NOMO-1 (cell line): ENCODE measurements around the gene ARHGAP23.
A peak's percentile ranks its signal among the peaks of the same experiment; 100 is the strongest.
"Not testable (repeated sequence)": the region's sequence is repeated elsewhere in the genome, so short reads cannot be mapped to it uniquely, and the experiment has no call there.

ENCODE experiments used
- DNase-seq, 2 experiments: peaks; one replicate each; lab custom pipeline; 2025; ENCODE audit not compliant: unreplicated experiment in 2 of 2; lab: John Stamatoyannopoulos, UW

ARHGAP23 gene

GRCh38 chr17:38509772-38510420 is 81.6 kb downstream of the ARHGAP23 start:
- no peak for DNase-seq

GRCh38 chr17:38510421-38511149 is 82.3 kb downstream of the ARHGAP23 start:
- DNase-seq = peak in 1 of 2 experiments; percentile 17

GRCh38 chr17:38511150-38512108 is 83.2 kb downstream of the ARHGAP23 start:
- DNase-seq = no peak

- DNase-seq = no peak
These were observed 84.3 kb downstream of the ARHGAP23 start for GRCh38 chr17:38512473-38513058.

GRCh38 chr17:38526526-38526925 is 98.3 kb downstream of the ARHGAP23 start:
- not testable (repeated sequence) for DNase-seq

DNA sequence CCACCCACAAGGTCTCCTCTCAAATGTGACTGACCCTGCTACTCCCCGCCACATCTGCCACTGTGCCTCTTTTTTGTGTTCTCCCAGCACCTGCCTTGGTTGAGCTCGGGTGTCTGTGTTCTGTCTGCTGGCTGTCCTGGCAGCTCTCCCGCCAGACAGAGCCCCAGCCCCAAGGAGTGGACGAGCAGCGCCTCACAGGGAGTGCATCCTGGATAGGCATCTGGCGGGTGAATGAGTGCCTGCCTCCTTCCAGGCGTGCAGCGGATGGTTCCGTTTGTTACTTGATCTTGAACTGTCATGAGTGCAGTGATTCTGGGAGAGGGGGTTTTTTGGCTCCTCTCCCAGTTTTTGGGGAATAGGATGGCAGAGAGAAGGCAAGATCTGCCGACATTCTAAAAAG is 99.9 kb downstream of the ARHGAP23 start:
- DNase-seq = not testable (repeated sequence)

DNA sequence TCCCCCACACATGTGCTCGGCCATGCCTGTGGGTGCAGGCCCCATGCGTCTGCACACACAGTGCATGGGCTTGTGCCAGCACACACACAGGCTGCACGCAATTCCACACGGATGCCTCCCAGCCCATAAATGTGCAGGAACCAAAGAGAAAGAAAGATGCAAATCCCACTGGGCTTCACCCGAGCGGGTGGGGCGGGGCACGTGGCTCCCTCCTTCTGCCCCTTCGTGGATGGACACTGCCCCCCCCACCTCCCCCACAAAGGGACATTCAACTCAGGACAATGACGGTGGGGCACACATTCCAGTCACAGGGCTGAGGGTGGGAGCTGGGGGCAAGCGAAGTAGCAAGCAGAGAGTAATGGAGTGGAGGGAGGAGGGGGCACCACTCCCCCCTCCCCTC is 102.6 kb downstream of the ARHGAP23 start:
- not testable (repeated sequence) for DNase-seq

- not testable (repeated sequence) for DNase-seq
These were observed 103.5 kb downstream of the ARHGAP23 start for GRCh38 chr17:38531761-38532160.

DNA sequence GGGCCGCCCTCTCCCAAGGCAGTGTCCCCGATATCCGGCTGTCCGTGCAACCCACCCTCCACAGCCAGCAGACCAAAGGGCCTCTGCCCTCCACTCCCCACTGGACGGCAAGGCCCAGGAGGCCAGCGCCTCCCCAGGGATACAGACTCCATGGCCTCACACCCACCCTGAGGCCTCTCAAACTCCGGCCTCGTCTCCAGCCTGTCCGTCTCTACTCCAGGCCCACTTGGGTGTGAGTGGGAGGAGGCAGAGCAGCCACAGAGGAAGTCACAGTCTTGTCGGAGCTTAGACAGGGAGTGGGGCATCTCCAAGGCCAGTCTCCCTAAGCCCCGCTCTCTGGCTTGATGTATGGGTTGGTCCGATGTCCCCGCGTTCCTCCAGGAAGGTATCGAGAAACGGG is 104.2 kb downstream of the ARHGAP23 start:
- no peak for DNase-seq

- no peak for DNase-seq
These were observed 105.0 kb downstream of the ARHGAP23 start for GRCh38 chr17:38533241-38533640.

GRCh38 chr17:38533866-38534497 is 105.7 kb downstream of the ARHGAP23 start:
- DNase-seq = no peak

DNA sequence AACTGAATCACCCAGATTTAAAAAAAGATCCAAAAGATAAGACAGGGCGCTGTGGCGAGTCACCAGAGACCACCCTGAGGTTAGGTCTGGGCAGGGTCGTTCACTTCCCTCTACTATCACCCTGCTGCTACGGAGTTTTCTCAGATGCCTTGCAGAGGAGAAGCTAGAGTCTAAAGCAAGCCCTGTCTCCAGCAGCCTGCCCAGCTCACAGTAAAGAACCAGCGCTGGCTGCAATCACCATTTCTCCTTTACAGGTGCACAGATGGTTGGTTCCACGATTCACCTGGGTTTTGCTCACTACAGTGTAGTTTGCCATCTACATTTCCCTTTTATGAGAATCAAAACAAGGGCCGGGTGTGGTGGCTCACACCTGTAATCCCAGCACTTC is 106.2 kb downstream of the ARHGAP23 start:
- DNase-seq = no peak

DNA sequence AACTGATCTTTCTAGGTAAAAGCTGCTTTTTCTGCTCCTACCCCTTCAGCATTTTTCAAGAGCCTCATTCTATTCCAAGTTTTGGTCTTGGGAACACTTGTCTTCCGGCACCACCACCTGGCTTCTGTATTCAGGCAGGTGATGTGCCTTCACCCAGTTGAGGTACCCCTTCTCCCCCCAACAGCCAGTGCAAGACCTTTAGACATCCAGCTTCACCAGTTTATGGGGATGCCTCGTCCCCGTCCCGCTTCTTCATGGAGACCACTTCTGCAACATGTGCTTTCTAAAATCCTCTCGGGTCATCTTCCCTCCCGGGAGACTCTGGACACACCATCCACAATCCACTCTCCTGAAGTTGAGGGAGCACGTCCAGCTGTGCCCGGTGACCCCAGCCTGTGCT is 107.6 kb downstream of the ARHGAP23 start:
- no peak for DNase-seq

- DNase-seq = no peak
These were observed 108.4 kb downstream of the ARHGAP23 start for GRCh38 chr17:38536661-38537060.

- no peak for DNase-seq
These were observed 110.6 kb downstream of the ARHGAP23 start for GRCh38 chr17:38538906-38539305.

DNA sequence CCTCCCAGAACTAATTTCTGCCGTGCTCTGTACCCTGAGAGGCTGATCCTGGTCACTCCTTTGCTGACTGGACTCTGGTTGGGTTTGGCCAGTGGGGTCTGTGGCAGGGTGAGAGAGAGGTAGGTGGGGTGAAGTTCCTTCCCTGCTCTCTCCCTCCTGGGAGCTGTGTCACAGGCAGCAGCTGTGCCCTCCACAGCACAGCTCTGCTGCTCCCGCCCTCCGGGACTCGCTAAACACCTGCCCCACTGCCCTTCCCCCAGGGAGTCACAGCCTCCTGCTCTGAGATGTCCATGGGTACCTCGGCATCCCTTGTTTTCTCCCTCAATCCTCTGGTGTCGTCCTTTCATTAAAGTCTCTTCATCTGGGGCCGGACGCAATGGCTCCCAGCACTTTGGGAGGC is 111.1 kb downstream of the ARHGAP23 start:
- DNase-seq = no peak

DNA sequence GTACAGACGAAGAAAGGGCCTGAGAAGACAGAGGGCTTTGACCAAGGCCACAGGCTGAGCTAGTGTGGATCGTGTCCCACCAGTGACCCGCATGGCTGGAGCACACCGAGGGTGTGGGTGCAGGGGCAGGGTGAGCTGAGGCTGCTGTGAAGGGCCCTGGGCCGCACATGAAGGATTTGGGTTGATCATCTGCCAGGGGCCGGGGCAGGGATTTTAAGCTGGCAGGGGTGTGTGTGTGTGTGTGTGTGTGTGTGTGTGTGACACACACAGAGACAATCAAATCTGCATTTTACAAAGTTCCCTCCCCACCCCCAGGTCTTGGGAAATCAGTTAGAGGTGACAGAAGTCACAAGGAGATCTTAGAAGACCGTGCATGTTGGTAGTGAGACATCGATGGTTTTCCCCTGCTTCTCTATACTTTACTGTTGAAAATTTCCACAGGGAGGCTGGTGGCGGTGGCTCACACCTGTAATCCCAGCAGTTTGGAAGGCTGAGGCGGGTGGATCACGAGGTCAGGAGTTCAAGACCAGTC is 112.3 kb downstream of the ARHGAP23 start:
- DNase-seq = no peak

GRCh38 chr17:38541281-38541680 is 113.0 kb downstream of the ARHGAP23 start:
- no peak for DNase-seq

DNA sequence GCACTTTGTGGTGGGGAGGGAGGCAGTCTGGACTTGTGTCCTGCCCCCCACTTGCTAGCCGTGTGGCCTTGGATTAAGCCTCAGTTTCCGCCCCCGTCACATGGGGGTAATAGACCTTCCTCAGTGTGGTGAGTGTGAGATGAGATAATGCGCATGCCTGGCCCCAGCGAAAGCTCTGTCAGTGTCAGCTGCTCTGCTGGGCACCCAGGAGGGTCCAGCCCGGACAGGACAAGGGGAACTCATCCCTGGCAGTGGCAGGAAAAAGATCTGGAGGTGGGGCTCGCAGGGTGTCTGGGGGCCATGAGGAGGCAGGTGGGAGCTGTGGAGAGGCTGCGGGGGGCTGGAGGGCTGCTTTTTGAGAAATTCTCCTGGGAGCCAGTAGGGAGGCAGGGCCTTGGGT is 114.0 kb downstream of the ARHGAP23 start:
- DNase-seq = no peak
